ENCODE measurements around the gene STARD9.

The STARD9 gene

DNA sequence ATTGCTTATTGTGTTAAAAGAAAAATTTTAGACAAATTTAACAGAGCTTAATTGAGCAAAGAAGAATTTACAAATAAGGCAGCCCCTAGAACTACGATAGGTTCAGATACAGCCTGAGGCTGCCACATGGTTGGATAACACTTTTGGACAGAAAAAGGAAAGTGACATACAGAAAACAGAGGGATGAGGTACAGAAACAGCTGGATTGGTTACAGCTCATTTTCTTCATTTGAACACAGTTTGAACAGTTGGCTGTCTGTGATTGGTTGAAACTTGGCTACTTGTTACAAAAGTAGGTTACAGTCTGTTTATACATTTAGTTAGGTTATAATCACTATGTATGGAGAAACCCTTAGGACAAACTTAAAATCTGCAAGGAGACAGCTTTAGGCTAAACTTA lies 46.0 kb downstream of the STARD9 start:
- Histone ChIP-seq H2AK5ac (ENCODE audit: low read length, severe bottlenecking) (no peak overlapping the region), H3K23ac (ENCODE audit: low read length in 2 of 2) (no peak overlapping the region), H3K27ac (ENCODE audit: low read length, poor library complexity, severe bottlenecking) (no peak overlapping the region), H2AFZ (ENCODE audit: low read depth, low read length) (no peak overlapping the region), H4K8ac (ENCODE audit: low read length) (no peak overlapping the region), H3K4ac (ENCODE audit: low read depth in 1 of 2, low read length in 2 of 2) (no peak overlapping the region), H2BK120ac (ENCODE audit: low read depth, low read length) (no peak overlapping the region), H3K27me3 (ENCODE audit: control insufficient read depth in 1 of 2, insufficient read depth in 1 of 2, low read length in 2 of 2) (no peaks in the 10 kb centered on the region), H3K36me3 (ENCODE audit: control insufficient read depth in 1 of 2, insufficient read depth in 2 of 2, low read depth in 1 of 2, low read length in 2 of 2) (peaks cover 2 to 3% of the 10 kb centered on the region in 2 experiments), H3K4me3 (ENCODE audit: insufficient read depth in 1 of 2, low read depth in 1 of 2, low read length in 2 of 2) (no peak overlapping the region), H3K79me1 (replicated peaks; ENCODE audit: low read length, poor library complexity, severe bottlenecking) (peaks cover 6% of the 10 kb centered on the region), H3K4me1 (ENCODE audit: control insufficient read depth, insufficient read depth, low read depth, low read length) (peaks cover 4% of the 10 kb centered on the region), H3K9me3 (ENCODE audit: control insufficient read depth, low read length) (no peaks in the 10 kb centered on the region), H3K18ac (ENCODE audit: low read depth in 1 of 2, low read length in 2 of 2) (no peak overlapping the region), H2BK12ac (ENCODE audit: low read length in 2 of 2) (no peak overlapping the region), H3K4me2 (ENCODE audit: low read length, poor library complexity, severe bottlenecking) (no peak overlapping the region), H2BK5ac (ENCODE audit: low read depth, low read length, poor library complexity, severe bottlenecking) (no peak overlapping the region), H4K91ac (ENCODE audit: low read length) (no peak overlapping the region), H2BK15ac (ENCODE audit: low read depth, poor library complexity, severe bottlenecking) (no peak overlapping the region), H3K14ac (ENCODE audit: low read length in 2 of 2) (no peak overlapping the region), H3K9ac (ENCODE audit: low read length) (no peak overlapping the region)
- 97% methylated on average over 1 of the region's 1 CpG for WGBS
- DNase-seq = no peak

DNA sequence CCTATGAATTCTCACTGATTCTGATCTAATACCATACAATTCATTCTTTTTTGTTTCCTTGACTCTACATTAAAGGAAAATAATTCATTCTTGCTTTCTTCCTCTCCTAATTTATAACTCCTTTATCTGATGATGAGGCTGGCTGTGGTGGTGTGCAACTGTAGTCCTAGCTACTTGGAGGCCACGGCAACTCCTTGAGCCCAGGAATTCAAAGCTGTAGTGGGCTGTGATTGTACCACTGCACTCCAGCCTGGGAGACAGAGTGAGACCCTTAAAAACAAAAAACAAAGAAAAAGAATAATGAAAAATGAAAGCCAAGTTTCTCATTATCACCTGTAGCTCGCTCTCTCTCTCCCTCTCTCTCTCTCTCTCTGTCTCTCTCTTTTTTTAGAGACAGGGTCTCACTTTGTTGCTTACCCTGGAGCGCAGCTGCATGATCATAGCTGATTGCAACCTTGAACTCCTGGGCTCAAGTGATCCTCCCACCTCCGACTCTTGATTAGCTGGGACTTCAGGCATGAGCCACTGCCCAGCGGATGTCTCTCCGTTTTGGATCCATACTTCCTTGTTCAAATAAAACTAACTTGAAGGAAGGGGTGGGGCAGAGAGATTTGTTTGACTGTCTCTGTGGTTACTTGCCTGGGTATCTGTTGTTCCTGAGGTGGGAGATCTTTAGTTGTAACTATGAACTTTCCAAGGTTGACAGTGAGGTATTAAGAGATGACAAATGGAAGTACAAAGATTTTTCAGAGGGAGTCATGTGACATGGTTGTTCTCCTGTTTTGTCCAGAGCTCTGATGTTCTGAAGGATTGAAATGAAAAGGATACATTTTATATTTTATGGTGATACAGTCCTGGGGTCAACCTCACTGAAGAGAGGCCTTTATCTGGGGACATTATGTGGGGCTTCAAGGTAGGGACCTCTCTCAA lies 46.9 kb downstream of the STARD9 start:
- Histone ChIP-seq H3K79me1 (replicated peaks; ENCODE audit: low read length, poor library complexity, severe bottlenecking) (peaks cover 10% of the 10 kb centered on the region), H3K4me1 (ENCODE audit: control insufficient read depth, insufficient read depth, low read depth, low read length) (peaks cover 4% of the 10 kb centered on the region), H4K91ac (ENCODE audit: low read length) (no peak overlapping the region), H2BK12ac (ENCODE audit: low read length in 2 of 2) (no peak overlapping the region), H3K36me3 (ENCODE audit: control insufficient read depth in 1 of 2, insufficient read depth in 2 of 2, low read depth in 1 of 2, low read length in 2 of 2) (peaks cover 2 to 3% of the 10 kb centered on the region in 2 experiments), H3K27ac (ENCODE audit: low read length, poor library complexity, severe bottlenecking) (no peak overlapping the region), H3K18ac (ENCODE audit: low read depth in 1 of 2, low read length in 2 of 2) (no peak overlapping the region), H3K14ac (ENCODE audit: low read length in 2 of 2) (no peak overlapping the region), H4K8ac (ENCODE audit: low read length) (no peak overlapping the region), H2AK5ac (ENCODE audit: low read length, severe bottlenecking) (no peak overlapping the region), H3K9ac (ENCODE audit: low read length) (no peak overlapping the region), H3K23ac (ENCODE audit: low read length in 2 of 2) (no peak overlapping the region), H2BK120ac (ENCODE audit: low read depth, low read length) (no peak overlapping the region), H3K27me3 (ENCODE audit: control insufficient read depth in 1 of 2, insufficient read depth in 1 of 2, low read length in 2 of 2) (no peaks in the 10 kb centered on the region), H3K4me3 (ENCODE audit: insufficient read depth in 1 of 2, low read depth in 1 of 2, low read length in 2 of 2) (no peak overlapping the region), H3K9me3 (ENCODE audit: control insufficient read depth, low read length) (no peaks in the 10 kb centered on the region), H3K4me2 (ENCODE audit: low read length, poor library complexity, severe bottlenecking) (no peak overlapping the region), H2BK5ac (ENCODE audit: low read depth, low read length, poor library complexity, severe bottlenecking) (no peak overlapping the region), H2AFZ (ENCODE audit: low read depth, low read length) (no peak overlapping the region), H2BK15ac (ENCODE audit: low read depth, poor library complexity, severe bottlenecking) (no peak overlapping the region), H3K4ac (ENCODE audit: low read depth in 1 of 2, low read length in 2 of 2) (no peak overlapping the region)
- WGBS = 92% methylated on average over 6 of the region's 6 CpGs
- no peak for DNase-seq

DNA sequence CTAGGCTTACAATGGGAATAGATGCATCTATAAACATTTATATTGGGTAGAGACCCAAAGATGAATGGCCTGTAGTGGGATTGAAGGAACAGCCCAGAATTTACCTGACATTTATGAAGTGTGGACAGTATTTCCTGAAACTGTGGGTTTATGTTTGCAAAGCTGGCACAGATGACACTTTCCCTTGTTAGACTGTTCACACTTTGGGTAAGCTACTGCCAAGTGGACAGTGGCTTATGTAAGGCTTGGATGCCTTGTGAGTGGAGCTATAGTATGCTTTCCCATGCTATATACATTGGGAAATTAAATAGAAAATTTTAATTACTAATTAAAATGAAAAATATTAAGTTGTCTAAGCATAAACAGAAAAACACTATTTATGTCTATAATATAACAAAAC lies 48.5 kb downstream of the STARD9 start:
- Histone ChIP-seq H3K36me3 (ENCODE audit: control insufficient read depth in 1 of 2, insufficient read depth in 2 of 2, low read depth in 1 of 2, low read length in 2 of 2) (peaks cover 0 to 2% of the 10 kb centered on the region in 2 experiments), H3K4ac (ENCODE audit: low read depth in 1 of 2, low read length in 2 of 2) (no peak overlapping the region), H3K27me3 (ENCODE audit: control insufficient read depth in 1 of 2, insufficient read depth in 1 of 2, low read length in 2 of 2) (no peaks in the 10 kb centered on the region), H3K23ac (ENCODE audit: low read length in 2 of 2) (no peak overlapping the region), H4K8ac (ENCODE audit: low read length) (no peak overlapping the region), H2BK15ac (ENCODE audit: low read depth, poor library complexity, severe bottlenecking) (no peak overlapping the region), H4K91ac (ENCODE audit: low read length) (no peak overlapping the region), H3K79me1 (replicated peaks; ENCODE audit: low read length, poor library complexity, severe bottlenecking) (peaks cover 14% of the 10 kb centered on the region), H3K4me1 (ENCODE audit: control insufficient read depth, insufficient read depth, low read depth, low read length) (peaks cover 4% of the 10 kb centered on the region), H2AK5ac (ENCODE audit: low read length, severe bottlenecking) (no peak overlapping the region), H3K9ac (ENCODE audit: low read length) (no peak overlapping the region), H3K14ac (ENCODE audit: low read length in 2 of 2) (no peak overlapping the region), H2BK5ac (ENCODE audit: low read depth, low read length, poor library complexity, severe bottlenecking) (no peak overlapping the region), H3K9me3 (ENCODE audit: control insufficient read depth, low read length) (no peaks in the 10 kb centered on the region), H3K4me2 (ENCODE audit: low read length, poor library complexity, severe bottlenecking) (no peak overlapping the region), H3K4me3 (ENCODE audit: insufficient read depth in 1 of 2, low read depth in 1 of 2, low read length in 2 of 2) (no peak overlapping the region), H2AFZ (ENCODE audit: low read depth, low read length) (no peak overlapping the region), H2BK12ac (ENCODE audit: low read length in 2 of 2) (no peak overlapping the region), H2BK120ac (ENCODE audit: low read depth, low read length) (no peak overlapping the region), H3K18ac (ENCODE audit: low read depth in 1 of 2, low read length in 2 of 2) (no peak overlapping the region), H3K27ac (ENCODE audit: low read length, poor library complexity, severe bottlenecking) (no peak overlapping the region)
- no peak for DNase-seq

DNA sequence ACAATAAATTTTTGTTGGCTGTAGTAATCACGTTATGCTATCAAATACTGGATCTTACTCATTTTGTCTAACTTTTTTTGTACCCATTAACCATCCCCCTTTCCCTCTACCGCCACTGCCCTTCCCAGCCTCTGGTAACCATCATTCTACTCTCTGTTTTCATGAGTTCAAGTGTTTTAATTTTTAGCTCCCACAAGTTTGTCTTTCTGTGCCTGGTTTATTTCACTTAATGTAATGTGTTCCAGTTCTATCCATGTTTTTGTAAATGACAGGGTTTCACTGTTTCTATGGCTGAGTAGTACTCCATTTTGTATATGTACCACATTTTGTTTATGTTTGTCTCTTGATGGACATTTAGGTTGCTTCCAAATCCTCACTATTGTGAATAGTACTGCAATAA lies 52.1 kb downstream of the STARD9 start:
- 100% methylated on average over 1 of the region's 2 CpGs for WGBS
- no peak overlapping the region for H2BK12ac ChIP-seq (ENCODE audit: low read length in 2 of 2)
- no peaks in the 10 kb centered on the region for H3K27me3 ChIP-seq (ENCODE audit: control insufficient read depth in 1 of 2, insufficient read depth in 1 of 2, low read length in 2 of 2)
- H2BK120ac ChIP-seq (ENCODE audit: low read depth, low read length) = no peak overlapping the region
- no peak overlapping the region for H2AFZ ChIP-seq (ENCODE audit: low read depth, low read length)
- no peak overlapping the region for H3K23ac ChIP-seq (ENCODE audit: low read length in 2 of 2)
- no peak overlapping the region for H3K9ac ChIP-seq (ENCODE audit: low read length)
- H2AK5ac ChIP-seq (ENCODE audit: low read length, severe bottlenecking) = no peak overlapping the region
- H3K14ac ChIP-seq (ENCODE audit: low read length in 2 of 2) = no peak overlapping the region
- no peak overlapping the region for H3K27ac ChIP-seq (ENCODE audit: low read length, poor library complexity, severe bottlenecking)
- no peak overlapping the region for H3K4ac ChIP-seq (ENCODE audit: low read depth in 1 of 2, low read length in 2 of 2)
- H3K79me1 ChIP-seq (replicated peaks; ENCODE audit: low read length, poor library complexity, severe bottlenecking) = peaks cover 15% of the 10 kb centered on the region
- no peak overlapping the region for H2BK5ac ChIP-seq (ENCODE audit: low read depth, low read length, poor library complexity, severe bottlenecking)
- peaks cover 0 to 3% of the 10 kb centered on the region in 2 experiments for H3K36me3 ChIP-seq (ENCODE audit: control insufficient read depth in 1 of 2, insufficient read depth in 2 of 2, low read depth in 1 of 2, low read length in 2 of 2)
- H2BK15ac ChIP-seq (ENCODE audit: low read depth, poor library complexity, severe bottlenecking) = no peak overlapping the region
- DNase-seq = no peak
- H3K4me1 ChIP-seq (ENCODE audit: control insufficient read depth, insufficient read depth, low read depth, low read length) = no peaks in the 10 kb centered on the region
- no peak overlapping the region for H3K4me2 ChIP-seq (ENCODE audit: low read length, poor library complexity, severe bottlenecking)
- no peaks in the 10 kb centered on the region for H3K9me3 ChIP-seq (ENCODE audit: control insufficient read depth, low read length)
- no peak overlapping the region for H3K4me3 ChIP-seq (ENCODE audit: insufficient read depth in 1 of 2, low read depth in 1 of 2, low read length in 2 of 2)
- H4K8ac ChIP-seq (ENCODE audit: low read length) = no peak overlapping the region
- no peak overlapping the region for H3K18ac ChIP-seq (ENCODE audit: low read depth in 1 of 2, low read length in 2 of 2)
- H4K91ac ChIP-seq (ENCODE audit: low read length) = no peak overlapping the region
